ENCODE data around the gene PLXNC1.

Gene PLXNC1

DNA sequence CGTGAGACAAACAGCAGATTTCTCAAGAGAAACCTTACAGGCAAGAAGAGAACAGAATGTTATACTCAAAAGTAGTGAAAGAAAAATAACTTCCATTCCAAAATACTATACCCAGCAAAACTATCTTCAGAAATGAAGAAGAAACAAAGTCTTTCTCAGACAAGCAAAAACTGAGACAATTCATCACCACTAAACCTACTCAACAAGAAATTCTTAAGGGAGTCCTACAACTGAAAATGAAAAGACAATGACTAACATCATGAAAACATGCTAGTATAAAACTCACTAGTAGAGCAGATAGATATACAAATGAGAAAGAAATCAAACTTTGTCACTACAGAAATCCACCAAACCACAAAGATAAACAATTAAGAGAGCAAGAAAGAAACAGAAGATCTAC, 204.8 kb downstream of the PLXNC1 start:
- Histone ChIP-seq H3K4me1 (ENCODE audit: control insufficient read depth, insufficient read depth, low read length, poor library complexity, severe bottlenecking) (no peaks in the 10 kb centered on the region), H3K4me3 (ENCODE audit: insufficient read depth, low read depth, low read length, poor library complexity, severe bottlenecking) (no peak overlapping the region), H3K27me3 (replicated peaks; ENCODE audit: control insufficient read depth, insufficient read depth, low read length, poor library complexity, severe bottlenecking) (no peaks in the 10 kb centered on the region), H3K27ac (ENCODE audit: insufficient read depth, low read length, poor library complexity, severe bottlenecking) (no peak overlapping the region), H3K9me3 (ENCODE audit: control insufficient read depth, low read length) (peaks cover 6% of the 10 kb centered on the region), H3K36me3 (ENCODE audit: control insufficient read depth, insufficient read depth, low read length) (peaks cover 7% of the 10 kb centered on the region)
- DNase-seq: no peak
